Right ventricle myocardium inferior (tissue), 1 donor: ENCODE results near the gene NTN3. TPM values are rescaled to one million over a fixed set of nuclear protein-coding genes. Genes with fewer than 3 reads are reported as not detected.
A peak's percentile ranks its signal among the peaks of the same experiment; 100 is the strongest.
"Not testable (repeated sequence)": the region's sequence is repeated elsewhere in the genome, so short reads cannot be mapped to it uniquely, and the experiment has no call there.

Experiments used
- ATAC-seq: fragments of 200-7000 bp; cut with Tn5 transposase; one replicate; pipeline ENCODE4 v1.9.1; 2020; ENCODE audit warnings: mild to moderate bottlenecking, moderate library complexity
- DNase-seq: peaks from one replicate; pipeline ENCODE4 v3.0.0; 2021; ENCODE audit errors: missing footprints
- intact Hi-C: fragments of 100-400 bp; cut with DNase I; formaldehyde crosslinking; loops from one replicate; pipeline ENCODE4 v1.11.0; 2022
- total RNA-seq: library from RNA; stranded (reverse); fragmentation: NEBNext Ultra II Directional; extraction: Animal tissue kit (Norgen Biotek cat#: 25700); gene quantifications from one replicate; pipeline ENCODE4 v1.2.1, GENCODE V29; 2021
- donor health status: DM: no; HTN: yes; CAD: no; lungs with severe emphysema.

Gene NTN3
- total RNA-seq, 1 donor from 2014 or later: 0.19 TPM

DNA sequence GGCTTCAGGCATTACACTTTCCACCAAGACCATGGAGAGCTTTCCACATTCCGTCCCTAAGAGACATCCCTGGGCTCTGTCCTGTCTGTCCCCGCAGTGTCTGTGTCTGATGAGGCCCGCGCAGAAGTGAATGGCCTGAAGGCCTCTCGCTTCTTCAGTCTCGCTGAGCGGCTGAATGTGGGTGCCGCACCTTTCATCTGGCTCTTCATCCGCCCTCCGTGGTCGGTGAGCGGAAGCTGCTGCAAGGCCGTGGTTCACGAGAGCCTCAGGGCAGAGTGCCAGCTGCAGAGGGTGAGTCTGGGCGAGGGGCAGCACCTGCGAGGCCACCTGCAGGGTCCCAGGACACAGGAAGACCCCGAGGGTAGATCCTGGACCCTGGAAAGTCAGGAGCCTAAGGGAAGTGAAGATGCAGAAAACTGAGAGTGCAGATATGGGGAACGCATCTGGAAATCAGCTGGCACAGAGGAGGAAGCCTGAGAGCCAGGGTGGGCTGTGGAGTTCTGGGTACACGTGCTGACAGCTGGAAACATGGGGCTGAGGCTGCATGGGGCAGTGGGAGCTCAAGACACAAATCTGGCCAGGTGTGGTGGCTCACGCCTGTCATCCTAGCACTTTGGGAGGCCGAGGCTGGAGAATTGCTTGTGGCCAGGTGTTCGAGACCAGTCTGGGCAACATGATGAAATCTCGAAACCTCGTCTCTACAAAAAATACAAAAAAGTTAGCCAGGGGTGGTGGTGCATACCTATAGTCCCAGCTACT, 33.9 kb upstream of the NTN3 start:
- no peak for ATAC-seq
- no peak for DNase-seq
- intact Hi-C loops: no loop called here

- DNase-seq (no peak), ATAC-seq (no peak)
- intact Hi-C loops: no loop called here
Measured at GRCh38 chr16:2438121-2438520, 33.0 kb upstream of the NTN3 start.

- DNase-seq: no peak
- no peak for ATAC-seq
- intact Hi-C loops: no loop called here
Measured at GRCh38 chr16:2439598-2439997, 31.5 kb upstream of the NTN3 start.

- ATAC-seq, intact Hi-C loops, DNase-seq: not testable (repeated sequence)
Measured at GRCh38 chr16:2441143-2441804, 29.8 kb upstream of the NTN3 start.

GRCh38 chr16:2443555-2443954, 27.5 kb upstream of the NTN3 start:
- ATAC-seq (no peak), DNase-seq (no peak)
- intact Hi-C loops: no loop called here

DNA sequence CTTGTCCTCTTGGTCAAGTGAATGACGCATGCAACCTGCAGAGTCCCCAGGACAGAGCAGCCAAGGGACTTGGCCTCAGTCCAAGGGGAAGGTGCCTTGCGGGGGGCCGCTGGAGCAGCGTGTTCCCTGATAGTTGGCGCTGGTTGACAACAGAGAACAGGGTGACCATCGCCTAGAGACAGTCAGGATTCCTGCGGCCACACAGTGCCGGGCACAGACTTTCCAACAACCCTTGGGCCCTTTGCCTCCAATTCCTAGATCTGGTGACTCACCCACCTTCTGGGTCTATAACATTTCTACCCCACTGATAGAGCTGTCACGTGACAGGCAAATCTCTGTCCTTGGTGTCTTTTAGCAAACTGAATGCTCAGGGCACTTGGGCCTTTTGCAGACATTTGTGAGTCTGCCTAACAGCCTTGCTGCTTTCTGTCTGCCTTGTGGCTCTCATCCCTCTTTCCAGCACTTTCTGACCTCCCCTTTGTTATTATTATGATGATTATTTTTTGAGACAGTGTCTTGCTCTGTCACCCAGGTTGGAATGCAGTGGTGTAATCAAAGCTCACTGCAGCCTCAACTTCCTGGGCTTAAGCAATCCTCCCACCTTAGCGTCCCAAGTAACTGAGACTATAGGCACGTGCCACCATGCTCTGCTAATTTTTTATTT, 23.0 kb upstream of the NTN3 start:
- ATAC-seq (no peak), DNase-seq (no peak)
- intact Hi-C loops: no loop called here

GRCh38 chr16:2449118-2449517, 22.0 kb upstream of the NTN3 start:
- intact Hi-C loops: no loop called here
- ATAC-seq (no peak), DNase-seq (no peak)

GRCh38 chr16:2450535-2450934, 20.6 kb upstream of the NTN3 start:
- ATAC-seq (peak; percentile 5), DNase-seq (no peak)
- intact Hi-C loops: no loop called here

DNA sequence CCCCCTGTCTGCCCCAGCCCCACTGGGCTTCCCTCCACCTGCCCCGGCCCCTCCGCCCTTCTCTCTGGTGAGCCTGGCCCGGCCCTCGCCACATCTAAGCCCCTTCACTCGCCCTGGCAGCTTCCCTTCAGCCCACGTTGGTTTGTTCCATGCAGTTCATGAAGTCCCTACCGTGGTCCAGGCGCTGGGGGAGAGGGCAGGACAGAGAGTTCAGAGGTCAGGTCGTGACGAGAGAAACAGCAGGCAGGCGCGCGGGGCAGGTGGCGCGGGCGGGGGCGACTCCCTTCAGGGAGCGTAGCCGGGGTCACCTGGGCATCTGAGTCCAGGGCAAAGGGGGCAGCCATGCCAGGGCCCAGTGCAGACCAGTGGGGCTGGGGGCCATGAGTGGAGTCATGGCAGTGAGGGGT, 20.1 kb upstream of the NTN3 start:
- DNase-seq (no peak), ATAC-seq (no peak)
- intact Hi-C loops: no loop called here

DNA sequence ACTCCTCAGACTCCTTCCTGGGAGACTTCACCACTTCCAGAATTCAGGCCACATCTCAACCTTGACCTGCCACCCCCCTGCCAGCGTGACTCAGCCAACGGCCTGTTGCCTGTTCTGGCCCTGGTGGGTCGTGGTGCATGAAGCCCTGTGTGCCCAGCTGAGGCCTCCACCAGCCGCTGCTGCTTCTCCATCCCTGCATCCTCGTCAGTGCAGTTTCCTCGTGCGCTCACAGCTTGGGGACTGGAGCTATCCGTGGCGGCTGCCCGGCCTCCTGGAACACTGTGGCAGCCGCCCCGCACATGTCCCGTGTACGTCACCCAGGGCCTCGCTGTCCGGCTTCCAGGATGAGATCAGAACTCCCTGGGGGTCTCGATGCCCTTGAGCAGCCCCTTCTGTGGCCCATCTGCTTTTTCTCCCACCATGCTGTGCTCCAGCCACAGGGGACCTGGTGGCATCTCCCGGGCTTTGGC, 19.2 kb upstream of the NTN3 start:
- no peak for ATAC-seq
- intact Hi-C loops: no loop called here
- no peak for DNase-seq

DNA sequence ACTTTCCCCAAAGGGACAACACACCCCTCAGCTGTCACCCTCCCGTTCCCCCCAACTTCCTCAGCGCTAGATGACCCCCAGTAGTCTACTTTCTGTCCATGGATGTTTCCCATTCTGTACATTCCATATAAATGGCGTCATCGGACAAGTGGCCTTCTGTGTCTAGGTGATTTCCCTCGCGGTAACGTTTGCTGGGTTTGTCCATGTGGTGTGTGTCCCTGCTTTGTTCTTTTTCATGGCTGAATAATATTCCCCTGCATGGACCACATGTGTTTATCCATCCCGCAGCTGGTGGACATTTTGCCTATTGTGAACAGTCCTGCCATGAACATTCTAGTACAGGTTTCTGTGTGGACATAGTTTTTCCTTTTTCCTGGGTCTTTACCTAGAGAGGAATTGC, 18.4 kb upstream of the NTN3 start:
- ATAC-seq: no peak
- DNase-seq: no peak
- intact Hi-C loops: no loop called here

DNA sequence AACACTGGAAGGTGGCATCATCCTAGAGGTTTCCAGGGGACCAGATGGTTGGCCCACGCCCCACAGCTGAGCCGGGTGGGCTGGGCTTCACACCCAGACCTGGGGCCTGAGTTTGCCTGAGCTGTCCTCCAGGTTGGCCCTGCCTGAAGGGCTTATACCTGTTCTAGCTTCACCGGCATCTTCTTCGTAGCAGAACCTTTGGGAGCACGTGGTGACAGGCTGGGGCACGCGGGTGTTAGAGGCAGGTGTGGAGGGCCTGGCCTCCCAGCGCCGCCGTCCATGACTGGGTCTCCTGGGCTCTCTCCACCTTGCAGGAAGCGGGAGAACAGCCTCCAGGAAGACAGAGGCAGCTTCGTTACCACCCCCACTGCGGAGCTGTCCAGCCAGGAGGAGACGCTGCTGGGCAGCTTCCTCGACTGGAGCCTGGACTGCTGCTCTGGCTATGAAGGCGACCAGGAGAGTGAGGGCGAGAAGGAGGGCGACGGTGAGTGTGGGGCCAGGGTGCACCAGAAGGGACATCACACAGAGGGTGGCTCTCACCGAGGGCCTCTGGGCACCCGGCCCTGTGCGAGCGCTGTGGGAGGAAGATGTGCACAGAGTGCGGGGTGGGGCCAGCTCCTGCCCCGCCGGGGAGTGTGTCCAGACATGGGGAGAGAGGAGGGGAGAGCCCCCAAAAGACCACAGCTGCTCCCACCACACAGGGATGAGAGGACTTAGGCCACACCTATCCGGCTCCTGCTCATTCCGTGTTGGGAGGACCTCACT, 15.8 kb upstream of the NTN3 start:
- no peak for DNase-seq
- intact Hi-C loops: no loop called here
- no peak for ATAC-seq

- no peak for DNase-seq
Measured at GRCh38 chr16:2456551-2457153, 14.4 kb upstream of the NTN3 start.

GRCh38 chr16:2457267-2457666, 13.8 kb upstream of the NTN3 start:
- intact Hi-C loops: no loop called here
- DNase-seq (no peak), ATAC-seq (no peak)

More at GRCh38 chr16:2456551-2457153, 14.4 kb upstream of the NTN3 start:
- intact Hi-C loops: no loop called here
- no peak for ATAC-seq

- ATAC-seq (no peak), DNase-seq (no peak)
- intact Hi-C loops: no loop called here
Measured at GRCh38 chr16:2457946-2458345, 13.2 kb upstream of the NTN3 start.

GRCh38 chr16:2458887-2459646, 12.0 kb upstream of the NTN3 start:
- ATAC-seq (no peak), DNase-seq (no peak)
- intact Hi-C loops: no loop called here

- ATAC-seq (peak; percentile 98), DNase-seq (peak; percentile 98)
- intact Hi-C loops: loop anchor here (5.0 kb wide), 1 partner anchor 37 kb away; no protein-coding TSS in a partner anchor
Measured at GRCh38 chr16:2459647-2460390, 11.3 kb upstream of the NTN3 start, which contains the start of gene TEDC2. Gene TEDC2, plus strand, starts transcription at chr16:2460109. Its CDS starts 36 bp downstream, at chr16:2460145.
